ENCODE measurements around the gene MCOLN3.
"Not testable (repeated sequence)": the region's sequence is repeated elsewhere in the genome, so short reads cannot be mapped to it uniquely, and the experiment has no call there.

MCOLN3 gene

DNA sequence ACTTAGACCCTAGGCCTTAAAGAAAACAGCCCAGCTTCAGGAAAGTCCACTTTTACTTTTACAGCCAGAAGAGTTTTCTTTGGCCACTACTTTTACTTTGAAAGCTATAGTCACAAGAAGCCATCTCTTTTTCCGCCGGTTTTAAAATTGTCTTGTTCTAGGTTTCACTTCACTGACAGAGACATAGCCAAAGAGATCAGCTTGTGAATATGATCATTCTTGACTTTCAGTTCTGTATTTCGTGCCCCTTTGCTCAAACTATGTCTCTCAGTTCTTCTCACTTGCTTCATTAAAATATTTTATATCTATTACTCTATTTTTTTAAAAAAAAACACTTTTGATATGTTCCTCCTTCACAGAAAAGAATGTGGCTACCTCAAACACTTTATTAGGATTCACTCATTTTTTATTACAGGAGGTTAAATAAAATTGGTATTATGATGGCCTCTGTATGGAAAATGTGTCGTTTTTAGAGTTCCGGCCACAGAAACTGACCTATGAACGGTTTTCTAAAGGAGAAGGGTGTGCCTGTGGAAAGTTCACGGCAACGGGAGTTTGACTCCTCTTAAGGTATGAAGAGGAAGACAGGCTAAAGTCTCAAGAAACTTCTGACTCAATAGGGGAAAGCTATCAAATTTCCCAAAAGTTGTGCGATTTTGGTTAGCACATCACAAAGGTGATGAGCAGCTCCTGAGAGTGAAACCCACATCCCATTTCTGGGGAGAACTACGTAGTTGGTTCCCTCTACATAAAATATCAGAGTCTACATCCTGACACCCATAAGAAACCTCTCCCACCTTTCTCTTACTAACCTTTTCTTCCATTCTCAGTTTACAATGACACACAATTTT lies 52.6 kb downstream of the MCOLN3 start:
- peak overlapping the region; percentile 47 for H3K27ac Mint-ChIP-seq
- CTCF ChIA-PET = interaction anchor here (1.1 to 3.5 kb wide), 4 partner anchors 21 to 259 kb away, joined by 3 to 28 read pairs (median 6); no protein-coding TSS in a partner anchor
- peak overlapping the region; percentile 66 for H3K4me3 Mint-ChIP-seq
- H3K9me3 Mint-ChIP-seq = no peaks in the 10 kb centered on the region
- H3K4me1 Mint-ChIP-seq = peaks cover 56% of the 10 kb centered on the region
- DNase-seq = no peak
- H3K27me3 Mint-ChIP-seq = peaks cover 35% of the 10 kb centered on the region
- H3K36me3 Mint-ChIP-seq = peaks cover 6% of the 10 kb centered on the region

- Mint-ChIP-seq H3K4me1 (peaks cover 47% of the 10 kb centered on the region), H3K4me3 (no peak overlapping the region), H3K27me3 (peaks cover 4% of the 10 kb centered on the region), H3K9me3 (no peaks in the 10 kb centered on the region), H3K27ac (no peak overlapping the region), H3K36me3 (peaks cover 6% of the 10 kb centered on the region)
- no peak for DNase-seq
- CTCF ChIA-PET = interaction anchor here (1.5 kb wide), 1 partner anchor 47 kb away, joined by 5 read pairs; no protein-coding TSS in a partner anchor
These were observed 57.0 kb downstream of the MCOLN3 start for GRCh38 chr1:84991097-84991920.

GRCh38 chr1:84988588-84988987 lies 59.7 kb downstream of the MCOLN3 start:
- peak; percentile 23 for DNase-seq
- Mint-ChIP-seq H3K9me3 (no peaks in the 10 kb centered on the region), H3K36me3 (peaks cover 13% of the 10 kb centered on the region), H3K27me3 (no peaks in the 10 kb centered on the region), H3K27ac (peak overlapping the region; percentile 35), H3K4me3 (no peak overlapping the region), H3K4me1 (peaks cover 39% of the 10 kb centered on the region)
- CTCF ChIA-PET = no interaction called here

GRCh38 chr1:84986561-84986960 lies 61.7 kb downstream of the MCOLN3 start:
- H3K4me3 Mint-ChIP-seq, H3K9me3 Mint-ChIP-seq, DNase-seq, H3K27me3 Mint-ChIP-seq, H3K27ac Mint-ChIP-seq, CTCF ChIA-PET, H3K36me3 Mint-ChIP-seq: not testable (repeated sequence)
- peaks cover 26% of the 10 kb centered on the region for H3K4me1 Mint-ChIP-seq

DNA sequence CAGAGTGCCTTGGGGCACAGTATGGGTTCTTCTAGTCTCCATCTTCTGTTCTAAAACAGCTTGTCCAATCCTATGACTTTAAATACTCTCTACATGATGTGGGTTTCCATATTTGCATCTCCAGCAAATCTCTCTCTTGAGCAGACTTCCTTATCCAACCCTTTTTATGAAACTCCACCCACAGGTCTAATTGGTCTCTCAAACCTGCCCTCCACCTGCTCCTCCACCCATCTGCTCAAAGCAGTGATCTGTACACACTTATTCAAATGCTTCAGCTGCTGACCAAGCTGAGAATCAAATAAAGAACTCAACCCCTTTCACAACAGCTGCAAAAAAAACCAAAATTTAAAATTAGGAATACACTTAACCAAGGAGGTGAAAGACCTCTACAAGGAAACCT lies 62.9 kb downstream of the MCOLN3 start:
- Mint-ChIP-seq H3K36me3 (peaks cover 17% of the 10 kb centered on the region), H3K4me1 (peaks cover 21% of the 10 kb centered on the region), H3K4me3 (no peak overlapping the region), H3K27ac (no peak overlapping the region), H3K27me3 (peaks cover 4% of the 10 kb centered on the region), H3K9me3 (peaks cover 3% of the 10 kb centered on the region)
- CTCF ChIA-PET = interaction anchor here (0.6 kb wide), 1 partner anchor 27 kb away, joined by 3 read pairs; no protein-coding TSS in a partner anchor
- no peak for DNase-seq

DNA sequence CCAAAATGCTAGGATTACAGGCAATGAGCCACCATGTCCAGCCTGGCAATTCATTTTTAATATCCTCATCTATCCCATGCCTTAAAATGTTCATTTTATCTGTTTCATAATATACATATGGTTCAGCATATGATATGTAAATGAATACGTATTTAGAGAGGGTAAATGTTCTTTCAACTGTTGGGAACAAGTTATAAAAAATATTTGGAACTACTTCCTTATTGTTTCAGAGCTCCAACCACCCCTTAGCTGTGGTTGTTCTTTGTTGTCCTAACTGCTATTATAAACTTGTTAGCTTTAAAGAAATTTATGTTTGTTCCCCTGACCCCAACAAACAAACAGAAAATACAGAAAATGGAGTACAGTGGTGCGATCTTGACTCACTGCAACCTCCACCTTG lies 65.9 kb downstream of the MCOLN3 start:
- Mint-ChIP-seq H3K36me3 (peaks cover 20% of the 10 kb centered on the region), H3K4me3 (no peak overlapping the region), H3K4me1 (peaks cover 11% of the 10 kb centered on the region), H3K9me3 (peaks cover 13% of the 10 kb centered on the region), H3K27me3 (peaks cover 11% of the 10 kb centered on the region), H3K27ac (no peak overlapping the region)
- CTCF ChIA-PET = interaction anchor here (0.7 to 1.4 kb wide), 4 partner anchors 8 to 1722 kb away, joined by 3 read pairs; no protein-coding TSS in a partner anchor
- DNase-seq = no peak

DNA sequence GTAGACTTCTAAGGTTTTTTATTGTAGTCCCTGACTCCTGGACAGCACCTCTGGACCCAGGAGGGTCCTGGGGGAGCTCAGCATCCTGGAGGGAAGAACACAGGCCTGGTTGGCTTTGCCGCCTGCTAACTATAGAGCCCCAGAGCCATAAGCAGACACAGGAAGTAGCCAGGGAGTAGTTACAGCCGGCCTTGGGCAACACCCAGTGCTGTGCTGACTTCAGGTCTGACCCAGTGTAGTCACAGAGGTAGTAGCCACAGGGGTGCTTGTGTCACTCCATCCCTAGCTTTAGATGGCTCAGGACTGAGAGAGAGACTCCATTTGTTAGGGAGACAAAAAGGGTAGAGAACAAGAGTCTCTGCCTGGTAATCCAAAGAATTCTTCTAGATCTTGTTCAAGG lies 73.3 kb downstream of the MCOLN3 start:
- CTCF ChIA-PET = interaction anchor here (0.5 to 2.0 kb wide), 4 partner anchors 8 to 53 kb away, joined by 3 to 8 read pairs (median 4); no protein-coding TSS in a partner anchor
- peaks cover 40% of the 10 kb centered on the region for H3K4me1 Mint-ChIP-seq
- DNase-seq = no peak
- peaks cover 6% of the 10 kb centered on the region for H3K27me3 Mint-ChIP-seq
- no peak overlapping the region for H3K4me3 Mint-ChIP-seq
- peaks cover 10% of the 10 kb centered on the region for H3K9me3 Mint-ChIP-seq
- H3K36me3 Mint-ChIP-seq = peaks cover 8% of the 10 kb centered on the region
- H3K27ac Mint-ChIP-seq = no peak overlapping the region

- H3K27me3 Mint-ChIP-seq = peaks cover under 1% of the 10 kb centered on the region
- CTCF ChIA-PET = interaction anchor here (1.4 to 2.4 kb wide), 2 partner anchors 16 to 54 kb away, joined by 5 to 8 read pairs; no protein-coding TSS in a partner anchor
- H3K4me1 Mint-ChIP-seq = peaks cover 45% of the 10 kb centered on the region
- H3K36me3 Mint-ChIP-seq = peaks cover 9% of the 10 kb centered on the region
- no peak overlapping the region for H3K4me3 Mint-ChIP-seq
- no peak for DNase-seq
- H3K9me3 Mint-ChIP-seq = no peaks in the 10 kb centered on the region
- no peak overlapping the region for H3K27ac Mint-ChIP-seq
These were observed 74.6 kb downstream of the MCOLN3 start for GRCh38 chr1:84973498-84974334.

- Mint-ChIP-seq H3K4me3 (no peak overlapping the region), H3K9me3 (no peaks in the 10 kb centered on the region), H3K27ac (peak overlapping the region; percentile 58), H3K4me1 (peaks cover 43% of the 10 kb centered on the region), H3K36me3 (peaks cover 6% of the 10 kb centered on the region), H3K27me3 (no peaks in the 10 kb centered on the region)
- CTCF ChIA-PET = interaction anchor here (0.7 to 2.4 kb wide), 7 partner anchors 10 to 282 kb away, joined by 3 to 17 read pairs (median 5); no protein-coding TSS in a partner anchor
- no peak for DNase-seq
These were observed 75.8 kb downstream of the MCOLN3 start for GRCh38 chr1:84972377-84972987.

GRCh38 chr1:84971957-84972356 lies 76.3 kb downstream of the MCOLN3 start:
- Mint-ChIP-seq H3K27me3 (no peaks in the 10 kb centered on the region), H3K27ac (peak overlapping the region; percentile 58), H3K9me3 (no peaks in the 10 kb centered on the region), H3K4me1 (peaks cover 43% of the 10 kb centered on the region), H3K36me3 (peaks cover 6% of the 10 kb centered on the region), H3K4me3 (no peak overlapping the region)
- CTCF ChIA-PET = interaction anchor here (0.7 to 2.4 kb wide), 7 partner anchors 11 to 283 kb away, joined by 3 to 17 read pairs (median 5); no protein-coding TSS in a partner anchor
- no peak for DNase-seq

- Mint-ChIP-seq H3K36me3 (peaks cover 3% of the 10 kb centered on the region), H3K27ac (no peak overlapping the region), H3K4me3 (no peak overlapping the region), H3K4me1 (peaks cover 39% of the 10 kb centered on the region), H3K9me3 (no peaks in the 10 kb centered on the region), H3K27me3 (no peaks in the 10 kb centered on the region)
- CTCF ChIA-PET = no interaction called here
- DNase-seq = no peak
These were observed 78.6 kb downstream of the MCOLN3 start for GRCh38 chr1:84969489-84970250.

DNA sequence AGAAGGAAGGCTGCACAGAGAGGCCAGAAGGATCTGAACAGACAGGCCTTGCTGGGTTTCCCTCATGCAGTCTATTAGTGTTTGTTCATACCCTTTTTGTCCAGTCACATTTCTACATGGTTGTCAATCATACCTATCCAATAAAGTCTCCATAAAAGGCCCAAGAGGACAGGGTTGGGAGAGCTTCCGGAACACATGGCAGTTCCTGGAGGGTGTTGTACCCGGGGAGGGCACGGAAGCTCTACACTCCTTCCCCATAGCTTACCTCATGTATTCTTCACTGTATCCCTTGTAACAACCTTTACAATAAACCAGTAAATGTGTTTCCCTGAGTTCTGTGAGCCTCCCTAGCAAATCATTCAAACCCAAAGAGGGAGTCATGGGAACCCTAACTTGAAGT lies 79.4 kb downstream of the MCOLN3 start:
- H3K27me3 Mint-ChIP-seq = no peaks in the 10 kb centered on the region
- CTCF ChIA-PET = interaction anchor here (1.1 kb wide), 1 partner anchor 9 kb away, joined by 4 read pairs; no protein-coding TSS in a partner anchor
- no peak overlapping the region for H3K27ac Mint-ChIP-seq
- H3K9me3 Mint-ChIP-seq = no peaks in the 10 kb centered on the region
- DNase-seq = no peak
- H3K36me3 Mint-ChIP-seq = peaks cover 3% of the 10 kb centered on the region
- peaks cover 35% of the 10 kb centered on the region for H3K4me1 Mint-ChIP-seq
- no peak overlapping the region for H3K4me3 Mint-ChIP-seq

All from activated naive CD4-positive, alpha-beta T cell treated with anti-CD3 and anti-CD28 coated beads, Interleukin-2, amount 10 ng/mL, durations not matched to agents 7 days and 5 days (primary cell).